ENCODE results near the gene IQCK. TPM values are rescaled to one million over a fixed set of nuclear protein-coding genes. Genes with fewer than 3 reads are reported as not detected.

Gene IQCK
- total RNA-seq, 1 donor from 2014 or later, result 19.9 TPM

GRCh38 chr16:19717314-19717713, 757 bp upstream of the IQCK start:
- TF ChIP-seq CTCF (IDR thresholded peaks at IDR 0.05; ENCODE audit: insufficient read depth, low read length, poor library complexity, severe bottlenecking), result no peak
- Histone ChIP-seq H3K27me3 (ENCODE audit: control insufficient read depth, insufficient read depth, low read length) (no peaks in the 10 kb centered on the region), H3K36me3 (ENCODE audit: control insufficient read depth, insufficient read depth, low read length) (peaks cover 2% of the 10 kb centered on the region), H3K4me3 (ENCODE audit: low read depth, low read length) (peak overlapping the region; percentile 99)
- DNase-seq (ENCODE audit: low read depth), result no peak

GRCh38 chr16:19718624-19718965, 524 bp downstream of the IQCK start:
- Histone ChIP-seq H3K4me3 (ENCODE audit: low read depth, low read length) (peak overlapping the region; percentile 99), H3K27me3 (ENCODE audit: control insufficient read depth, insufficient read depth, low read length) (no peaks in the 10 kb centered on the region), H3K36me3 (ENCODE audit: control insufficient read depth, insufficient read depth, low read length) (peaks cover 2% of the 10 kb centered on the region)
- no peak for DNase-seq (ENCODE audit: low read depth)
- TF ChIP-seq CTCF (IDR thresholded peaks at IDR 0.05; ENCODE audit: insufficient read depth, low read length, poor library complexity, severe bottlenecking), result no peak

GRCh38 chr16:19722269-19722952, 4.3 kb downstream of the IQCK start:
- no peak for TF ChIP-seq CTCF (IDR thresholded peaks at IDR 0.05; ENCODE audit: insufficient read depth, low read length, poor library complexity, severe bottlenecking)
- no peaks in the 10 kb centered on the region for H3K27me3 ChIP-seq (ENCODE audit: control insufficient read depth, insufficient read depth, low read length)

GRCh38 chr16:19722981-19723380, 4.9 kb downstream of the IQCK start:
- H3K36me3 ChIP-seq (ENCODE audit: control insufficient read depth, insufficient read depth, low read length), result no peaks in the 10 kb centered on the region
- DNase-seq (ENCODE audit: low read depth), result no peak
- TF ChIP-seq CTCF (IDR thresholded peaks at IDR 0.05; ENCODE audit: insufficient read depth, low read length, poor library complexity, severe bottlenecking), result no peak
- H3K27me3 ChIP-seq (ENCODE audit: control insufficient read depth, insufficient read depth, low read length), result no peaks in the 10 kb centered on the region
- H3K4me3 ChIP-seq (ENCODE audit: low read depth, low read length), result no peak overlapping the region

More at GRCh38 chr16:19722269-19722952, 4.3 kb downstream of the IQCK start:
- DNase-seq (ENCODE audit: low read depth), result no peak
- no peak overlapping the region for H3K4me3 ChIP-seq (ENCODE audit: low read depth, low read length)
- no peaks in the 10 kb centered on the region for H3K36me3 ChIP-seq (ENCODE audit: control insufficient read depth, insufficient read depth, low read length)

GRCh38 chr16:19728636-19728965, 10.5 kb downstream of the IQCK start:
- no peak for TF ChIP-seq CTCF (IDR thresholded peaks at IDR 0.05; ENCODE audit: insufficient read depth, low read length, poor library complexity, severe bottlenecking)
- DNase-seq (ENCODE audit: low read depth), result no peak
- H3K27me3 ChIP-seq (ENCODE audit: control insufficient read depth, insufficient read depth, low read length), result no peaks in the 10 kb centered on the region
- no peak overlapping the region for H3K4me3 ChIP-seq (ENCODE audit: low read depth, low read length)
- no peaks in the 10 kb centered on the region for H3K36me3 ChIP-seq (ENCODE audit: control insufficient read depth, insufficient read depth, low read length)

- no peak for DNase-seq (ENCODE audit: low read depth)
- peaks cover 1% of the 10 kb centered on the region for H3K36me3 ChIP-seq (ENCODE audit: control insufficient read depth, insufficient read depth, low read length)
- no peaks in the 10 kb centered on the region for H3K27me3 ChIP-seq (ENCODE audit: control insufficient read depth, insufficient read depth, low read length)
- no peak for TF ChIP-seq CTCF (IDR thresholded peaks at IDR 0.05; ENCODE audit: insufficient read depth, low read length, poor library complexity, severe bottlenecking)
- no peak overlapping the region for H3K4me3 ChIP-seq (ENCODE audit: low read depth, low read length)
Measured at GRCh38 chr16:19733551-19733950, 15.5 kb downstream of the IQCK start.

All from kidney epithelial cell (primary cell).